ENCODE results near the gene CCDC192.

GRCh38 chr5:127802477-127802865 is 99.3 kb downstream of the CCDC192 start:
- TF ChIP-seq CTCF (IDR thresholded peaks at IDR 0.05; ENCODE audit: low read depth, low read length, poor library complexity, severe bottlenecking) (no peak), EZH2phosphoT487 (IDR thresholded peaks at IDR 0.05; ENCODE audit: borderline replicate concordance, low read length) (no peak)
